Stomach (tissue), 4 donors: ENCODE data around the gene ANKRD17.

Source experiments
- EP300 ChIP-seq: sonication (generic); formaldehyde crosslinking; IDR thresholded peaks from one replicate; pipeline ENCODE4 v1.6.1; 2017; ENCODE audit warnings: antibody characterized with exemption
- POLR2A ChIP-seq, 4 donors: fragments of 450-650 bp; IDR thresholded peaks; one replicate each; pipeline ENCODE4 v1.6.1; 2016; ENCODE audit warnings: antibody characterized with exemption in 4 of 4, control low read depth in 2 of 4, mild to moderate bottlenecking in 1 of 4, moderate library complexity in 1 of 4
- POLR2AphosphoS5 ChIP-seq, 3 donors: sonication (generic); formaldehyde crosslinking; IDR thresholded peaks; one replicate each; pipeline ENCODE4 v1.6.1; 2016; ENCODE audit warnings: antibody characterized with exemption in 3 of 3
- TF ChIP-seq, protein P1 (sequence below), 7 experiments: fragments of 450-650 bp in 4 of 7; fragments of 200-600 bp in 3 of 7; sonication (generic) in 3 of 7; IDR thresholded peaks; one replicate each; pipeline ENCODE4 v1.5.1; 2016 to 2019; ENCODE audit warnings: antibody characterized with exemption in 7 of 7, control low read depth in 2 of 7, mild to moderate bottlenecking in 1 of 7

- TF ChIP-seq, protein P1, sequence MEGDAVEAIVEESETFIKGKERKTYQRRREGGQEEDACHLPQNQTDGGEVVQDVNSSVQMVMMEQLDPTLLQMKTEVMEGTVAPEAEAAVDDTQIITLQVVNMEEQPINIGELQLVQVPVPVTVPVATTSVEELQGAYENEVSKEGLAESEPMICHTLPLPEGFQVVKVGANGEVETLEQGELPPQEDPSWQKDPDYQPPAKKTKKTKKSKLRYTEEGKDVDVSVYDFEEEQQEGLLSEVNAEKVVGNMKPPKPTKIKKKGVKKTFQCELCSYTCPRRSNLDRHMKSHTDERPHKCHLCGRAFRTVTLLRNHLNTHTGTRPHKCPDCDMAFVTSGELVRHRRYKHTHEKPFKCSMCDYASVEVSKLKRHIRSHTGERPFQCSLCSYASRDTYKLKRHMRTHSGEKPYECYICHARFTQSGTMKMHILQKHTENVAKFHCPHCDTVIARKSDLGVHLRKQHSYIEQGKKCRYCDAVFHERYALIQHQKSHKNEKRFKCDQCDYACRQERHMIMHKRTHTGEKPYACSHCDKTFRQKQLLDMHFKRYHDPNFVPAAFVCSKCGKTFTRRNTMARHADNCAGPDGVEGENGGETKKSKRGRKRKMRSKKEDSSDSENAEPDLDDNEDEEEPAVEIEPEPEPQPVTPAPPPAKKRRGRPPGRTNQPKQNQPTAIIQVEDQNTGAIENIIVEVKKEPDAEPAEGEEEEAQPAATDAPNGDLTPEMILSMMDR (IDR thresholded peaks at IDR 0.05), result no peak
- TF ChIP-seq POLR2AphosphoS5 (IDR thresholded peaks at IDR 0.05) (no peak), EP300 (no peak), POLR2A (IDR thresholded peaks at IDR 0.05) (no peak)
Measured at GRCh38 chr4:73055241-73055897, 203.2 kb downstream of the ANKRD17 start.
